Stimulated activated CD4-positive, alpha-beta T cell treated with anti-CD3 and anti-CD28 coated beads, Interleukin-1b, Interleukin-23, amount 100 ng/mL, for 24 hours (primary cell): Measurements from ENCODE around the gene SAMSN1.
"Not testable (repeated sequence)": the region's sequence is repeated elsewhere in the genome, so short reads cannot be mapped to it uniquely, and the experiment has no call there.

ENCODE experiments used
- DNase-seq, 4 experiments: peaks; one replicate each; pipeline ENCODE4 v3.0.0-alpha.2; 2020; ENCODE audit warnings: low read depth in 4 of 4, low spot score in 1 of 4

SAMSN1 gene

DNA sequence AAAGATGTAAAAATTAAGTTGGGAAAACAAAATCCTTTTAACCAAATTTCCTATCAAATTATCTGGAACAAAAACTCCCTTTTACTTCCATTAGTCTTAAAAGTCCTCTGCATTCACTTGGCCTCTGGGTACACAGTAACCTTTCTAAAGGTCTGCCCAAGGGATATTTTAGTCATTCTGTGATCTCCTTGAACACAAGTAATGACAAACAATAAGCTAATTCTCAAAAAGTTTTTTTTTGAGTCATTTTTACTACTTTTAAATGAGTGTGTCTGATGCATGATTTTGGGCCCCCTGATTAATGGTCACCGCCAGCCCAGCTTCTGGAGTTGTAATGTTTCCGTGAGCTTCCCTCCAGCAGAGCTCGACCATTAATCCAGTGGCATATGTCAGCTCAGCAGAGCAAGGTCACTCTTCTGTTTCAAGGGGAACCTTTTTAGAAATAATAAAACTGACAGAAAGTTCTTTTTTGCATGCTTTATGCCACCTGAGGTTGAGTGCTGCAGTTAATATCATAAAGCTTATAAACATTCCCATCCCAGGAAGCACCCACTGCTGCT is 14.3 kb downstream of the SAMSN1 start:
- no peak for DNase-seq

DNA sequence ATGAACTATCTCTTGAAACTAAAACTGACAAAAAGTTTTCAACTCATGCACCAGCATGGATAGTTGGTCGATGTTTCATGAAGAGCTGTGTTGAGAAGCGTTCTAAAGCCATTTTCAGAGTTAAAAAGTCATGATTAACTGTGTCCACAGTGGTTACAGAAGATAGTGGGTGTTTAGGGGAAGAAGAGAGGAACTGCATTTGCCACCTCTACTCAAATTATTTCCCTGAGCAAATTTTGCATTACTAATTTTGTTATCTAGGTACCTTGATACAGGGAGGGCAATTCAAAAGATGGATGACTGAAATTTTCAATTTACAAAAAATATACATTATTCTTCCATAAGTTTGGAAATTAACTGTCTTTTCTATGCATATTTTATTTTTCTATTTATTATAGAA is 15.5 kb downstream of the SAMSN1 start:
- DNase-seq: no peak

DNA sequence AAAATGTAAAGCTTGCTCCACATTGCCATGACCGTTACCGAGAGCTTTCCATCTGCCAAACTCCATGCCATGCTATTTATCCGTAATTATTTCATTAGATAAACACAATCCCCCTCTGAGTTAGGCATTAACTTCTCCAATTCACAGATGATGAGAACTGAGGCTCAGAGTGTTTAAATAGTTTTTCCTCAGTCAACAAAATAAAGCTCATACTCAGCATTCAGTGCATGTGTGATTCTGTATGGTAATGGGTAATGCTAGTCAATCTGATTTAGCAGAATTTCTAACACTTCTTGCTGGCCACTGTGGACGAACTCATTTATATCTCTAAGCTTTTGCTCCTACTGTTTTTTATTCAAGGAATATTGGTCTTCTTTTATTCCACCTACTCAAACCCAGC is 17.3 kb downstream of the SAMSN1 start:
- DNase-seq: no peak

DNA sequence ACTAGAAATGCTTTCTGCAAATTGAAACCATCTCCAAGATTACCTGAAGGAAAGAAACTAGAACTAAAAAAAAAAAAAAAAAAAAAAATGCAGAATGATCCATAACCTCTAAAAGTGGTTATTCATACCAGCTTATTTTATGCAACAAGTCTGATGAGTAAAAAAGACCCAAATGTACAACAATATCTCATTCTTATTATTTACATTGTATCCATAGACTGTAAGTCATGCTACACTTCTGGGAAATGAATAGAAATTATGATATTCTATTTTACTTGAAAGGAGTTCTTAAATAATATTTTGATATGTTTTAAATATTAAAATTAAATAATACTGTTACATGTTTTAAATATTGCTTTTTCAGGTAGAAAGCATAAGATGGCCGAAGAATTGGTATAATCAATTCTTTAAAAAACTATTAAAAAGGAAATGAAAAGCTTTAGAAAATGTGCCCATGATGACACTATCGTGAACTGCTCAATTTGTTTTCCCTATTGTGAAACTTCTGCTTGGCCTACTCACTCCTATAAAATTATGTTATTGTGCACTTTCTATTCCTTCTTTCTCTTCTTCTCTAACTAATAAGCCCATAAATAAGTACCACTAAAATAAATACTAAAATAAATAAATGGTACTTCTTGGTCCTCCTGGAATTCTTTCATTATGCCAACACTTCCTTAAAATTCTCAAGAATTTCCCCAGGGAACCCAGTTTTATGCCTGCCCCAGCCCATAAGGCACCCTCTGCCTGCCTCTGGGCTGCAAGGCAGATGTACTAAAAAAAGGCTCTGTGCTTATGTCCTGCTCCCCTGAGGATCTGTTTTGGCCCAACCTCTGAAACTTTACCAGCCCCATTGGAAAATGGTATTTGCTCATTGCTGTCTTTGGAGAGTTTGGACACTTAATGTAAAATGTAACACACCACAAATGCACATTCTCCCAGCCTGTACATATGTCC is 18.1 kb downstream of the SAMSN1 start:
- no peak for DNase-seq

DNA sequence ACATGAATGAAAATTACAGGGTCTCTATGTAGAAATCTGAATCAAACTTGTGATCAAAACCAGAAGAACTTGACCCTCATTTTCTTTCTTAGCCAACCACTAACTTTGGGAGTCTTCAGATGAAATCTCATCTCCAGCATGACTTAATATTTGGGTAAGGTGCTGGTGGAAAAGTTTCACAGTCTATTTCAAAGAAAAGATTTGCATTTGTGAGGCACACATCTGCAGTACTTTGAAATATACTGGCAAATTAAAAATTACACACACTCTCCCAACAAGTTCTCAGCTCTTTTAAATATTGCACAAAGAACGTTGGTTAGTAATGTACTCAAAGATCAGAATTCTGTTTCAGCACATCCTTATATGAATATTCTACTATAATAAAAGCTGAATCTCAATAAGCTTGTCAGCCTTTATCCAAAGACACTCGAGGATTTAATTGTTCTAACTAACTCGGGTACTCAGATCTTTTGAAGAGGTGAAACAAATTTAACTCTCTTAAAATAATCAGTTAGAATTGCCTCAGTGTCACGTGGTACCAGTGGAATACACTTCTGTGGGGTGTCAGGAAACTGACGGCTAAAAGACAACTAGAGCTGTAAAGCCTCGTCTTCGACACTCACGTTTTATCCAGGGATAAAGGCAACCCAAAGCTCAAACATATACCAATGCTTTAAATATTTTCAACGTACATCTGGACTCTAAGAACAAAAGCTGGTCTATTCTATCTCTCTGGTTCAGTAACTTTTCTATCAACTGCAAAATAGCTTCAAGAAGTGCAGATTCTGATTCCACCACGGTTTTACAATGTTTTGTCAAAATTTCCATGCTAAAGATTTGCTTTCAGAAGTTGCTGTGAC is 19.0 kb downstream of the SAMSN1 start:
- no peak for DNase-seq

DNA sequence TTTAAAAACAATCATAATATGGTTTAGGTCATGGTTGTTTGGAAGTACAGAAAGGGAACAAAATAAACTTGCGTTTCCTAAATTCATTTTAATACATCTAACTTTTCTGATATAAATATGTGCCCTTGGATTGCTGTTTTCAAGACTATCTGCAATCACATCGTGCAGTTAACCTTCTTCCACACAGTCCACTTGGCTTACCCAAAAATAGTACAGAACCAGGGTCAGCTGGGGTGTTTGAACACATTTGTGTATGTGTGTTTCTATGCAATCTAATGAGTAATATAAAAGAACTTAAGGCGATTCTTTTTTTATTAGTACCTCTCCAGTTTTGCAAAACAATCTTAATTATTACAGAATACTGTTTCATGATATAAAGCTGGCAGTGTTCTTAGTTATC is 19.9 kb downstream of the SAMSN1 start:
- no peak for DNase-seq

DNA sequence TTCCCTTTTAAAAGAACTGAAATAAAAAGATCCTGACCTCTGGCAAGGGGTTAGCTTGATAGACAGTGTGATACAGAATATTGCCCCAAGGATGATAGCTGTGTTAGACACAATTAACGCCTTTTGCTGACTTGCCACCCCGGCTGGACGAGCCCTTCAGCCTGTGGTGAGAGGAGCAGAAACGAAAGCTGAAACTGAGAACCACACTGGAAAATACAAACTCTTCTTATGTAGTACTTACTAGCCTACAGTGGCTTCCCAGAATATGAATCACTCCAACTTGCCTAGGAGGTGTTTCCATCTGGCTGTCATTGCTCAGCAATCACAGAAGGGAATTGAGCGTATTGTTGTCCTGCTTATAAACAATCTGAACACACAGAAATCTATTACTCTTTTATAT is 22.9 kb downstream of the SAMSN1 start:
- DNase-seq: peak in 1 of 4 experiments; percentile 29

DNA sequence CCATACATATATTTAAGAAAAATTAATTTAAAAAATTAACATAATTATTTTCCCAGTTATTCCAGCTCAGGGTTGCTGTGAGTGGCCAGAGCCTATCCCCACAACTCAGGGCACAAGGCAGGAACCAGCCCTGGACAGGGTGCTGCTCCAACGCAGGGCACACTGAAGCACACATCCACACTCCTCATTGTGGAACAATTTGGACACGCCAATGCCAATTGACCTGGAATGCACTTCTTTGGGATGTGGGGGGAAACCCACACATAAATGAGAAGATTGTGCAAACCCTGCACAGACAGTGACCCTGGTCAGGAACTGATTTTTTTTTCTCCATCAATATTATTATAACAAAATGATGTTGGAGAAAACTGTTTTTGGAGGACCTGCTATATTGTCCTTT is 23.4 kb downstream of the SAMSN1 start:
- DNase-seq: no peak

DNA sequence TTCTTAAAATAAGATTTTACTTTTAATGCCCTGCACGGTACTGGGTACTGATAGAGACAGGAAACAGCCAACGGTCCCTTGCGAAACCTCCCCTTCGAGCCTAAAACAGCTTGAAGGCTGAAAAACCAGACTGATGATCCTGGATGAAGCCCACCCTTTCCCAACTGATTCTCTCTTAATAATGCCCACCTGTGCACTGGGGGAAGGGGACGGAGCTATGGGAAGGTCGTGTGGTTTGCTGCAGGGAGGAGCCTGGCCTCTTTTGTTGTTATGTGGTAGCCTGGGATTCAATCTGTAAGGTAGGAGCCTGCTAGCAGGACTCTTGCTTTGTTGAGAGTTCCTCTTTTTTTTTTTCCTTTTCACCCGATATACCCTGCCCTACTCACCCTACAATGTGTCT is 25.6 kb downstream of the SAMSN1 start:
- no peak for DNase-seq

DNA sequence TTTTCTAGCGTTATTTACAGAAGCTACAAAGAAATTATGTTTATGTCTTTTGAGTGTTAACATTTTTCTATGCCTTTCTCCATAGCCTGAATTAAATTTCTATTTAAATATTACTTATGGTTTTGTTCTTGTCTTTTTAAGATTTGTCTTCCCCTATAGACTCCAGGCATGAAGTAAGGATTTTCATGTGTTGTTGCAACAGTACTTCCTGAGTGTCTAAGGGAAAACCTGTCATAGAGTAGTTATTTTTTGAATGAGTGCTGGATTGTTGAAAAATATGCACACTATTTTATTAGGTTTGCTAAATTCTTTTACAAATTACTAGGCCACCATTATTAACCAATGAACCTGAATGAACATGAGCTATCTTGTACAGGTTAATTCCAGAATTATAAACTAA is 27.1 kb downstream of the SAMSN1 start:
- no peak for DNase-seq

DNA sequence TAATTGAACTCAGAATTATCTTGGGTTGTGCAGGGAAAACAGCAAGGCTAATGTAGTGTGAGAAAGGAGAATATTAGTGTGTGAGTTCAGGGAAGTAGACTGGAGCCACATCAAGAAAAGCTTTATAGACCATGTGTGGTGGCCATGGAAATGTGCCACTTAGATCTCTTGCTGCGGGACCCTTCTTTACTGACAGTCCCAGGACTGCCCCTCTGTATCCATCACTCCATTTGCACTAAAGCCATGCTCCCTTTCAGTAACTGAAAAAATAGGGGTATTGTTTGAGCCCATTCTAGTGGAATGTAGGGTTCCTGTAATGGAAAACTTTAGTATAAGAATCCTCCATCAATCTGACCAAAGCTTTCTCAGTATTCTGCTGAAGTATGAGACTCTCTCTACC is 32.3 kb downstream of the SAMSN1 start:
- no peak for DNase-seq

DNA sequence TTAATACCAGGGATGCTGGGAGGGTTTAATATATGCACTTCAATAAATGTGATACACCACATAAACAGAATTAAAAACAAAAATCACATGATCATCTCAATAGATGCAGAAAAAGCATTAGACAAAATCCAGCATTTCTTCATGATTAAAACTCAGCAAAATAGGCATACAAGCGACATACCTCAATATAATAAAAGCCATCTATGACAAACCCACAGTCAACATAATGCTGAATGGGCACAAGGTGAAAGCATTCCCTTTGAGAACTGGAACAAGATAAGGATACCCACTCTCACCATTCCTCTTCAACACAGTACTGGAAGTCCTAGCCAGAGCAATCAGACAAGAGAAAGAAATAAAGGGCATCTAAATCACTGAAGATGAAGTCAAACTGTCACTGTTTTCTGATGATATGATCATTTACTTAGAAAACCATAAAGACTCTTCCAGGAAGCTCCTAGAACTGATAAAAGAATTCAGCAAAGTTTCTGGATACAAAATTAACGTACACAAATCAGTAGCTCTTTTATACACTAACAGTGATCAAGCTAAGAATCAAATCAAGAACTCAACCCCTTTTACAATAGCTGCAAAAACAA is 39.2 kb downstream of the SAMSN1 start:
- not testable (repeated sequence) for DNase-seq

DNA sequence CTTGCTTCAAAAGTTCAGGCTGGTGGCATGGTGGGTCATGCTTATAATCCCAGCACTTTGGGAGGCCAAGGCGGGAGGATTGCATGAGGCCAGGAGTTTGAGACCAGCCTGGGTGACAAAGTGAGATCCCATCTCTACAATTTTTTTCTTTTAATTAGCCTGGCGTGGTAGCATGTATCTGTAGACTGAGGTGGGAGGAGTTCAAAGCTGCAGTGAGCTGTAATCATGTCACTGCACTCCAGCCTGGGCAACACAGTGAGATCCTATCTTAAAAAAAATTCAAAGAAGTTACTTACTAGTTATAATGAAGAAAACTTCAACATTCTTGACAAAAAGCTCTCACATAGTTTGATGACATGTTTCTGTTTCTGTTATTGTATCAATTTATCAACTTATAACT is 45.2 kb downstream of the SAMSN1 start:
- no peak for DNase-seq

DNA sequence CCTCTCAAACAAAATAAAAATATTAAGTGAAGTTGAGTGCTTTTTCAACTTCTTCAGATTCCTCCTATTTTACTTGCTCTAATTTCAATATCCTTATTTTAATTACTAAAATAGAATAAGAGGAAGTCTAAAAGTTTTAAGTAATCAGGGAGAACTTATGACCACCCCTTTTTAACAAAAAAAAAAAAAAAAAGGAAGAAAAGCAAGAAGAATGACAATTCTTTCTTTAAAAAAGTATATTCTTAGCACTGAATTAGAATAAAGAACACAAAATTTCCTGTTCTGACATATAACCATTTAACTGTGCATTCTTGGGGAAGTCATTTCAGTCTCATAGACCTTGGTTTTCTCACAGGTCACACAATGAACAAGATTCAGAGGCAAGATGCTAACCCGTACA is 46.8 kb downstream of the SAMSN1 start:
- DNase-seq: no peak

DNA sequence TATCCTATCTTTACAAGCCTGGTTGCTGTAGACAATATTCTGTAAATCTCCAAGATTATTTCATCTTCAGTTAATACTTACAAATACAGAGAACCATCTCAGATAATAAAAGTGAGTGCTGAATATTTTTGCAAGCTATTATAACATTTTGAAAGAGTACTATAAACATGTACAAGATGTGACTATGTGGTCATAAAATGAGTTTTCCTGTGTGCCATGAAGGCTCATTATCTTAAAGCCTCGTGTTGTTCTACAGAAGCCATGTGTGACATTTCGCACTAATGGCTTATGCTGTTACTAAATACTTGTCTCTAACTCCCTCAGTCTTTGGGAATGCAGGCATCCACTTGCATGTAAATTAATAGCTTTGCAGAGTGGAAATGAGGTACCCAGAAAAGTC is 48.3 kb downstream of the SAMSN1 start:
- DNase-seq: no peak

DNA sequence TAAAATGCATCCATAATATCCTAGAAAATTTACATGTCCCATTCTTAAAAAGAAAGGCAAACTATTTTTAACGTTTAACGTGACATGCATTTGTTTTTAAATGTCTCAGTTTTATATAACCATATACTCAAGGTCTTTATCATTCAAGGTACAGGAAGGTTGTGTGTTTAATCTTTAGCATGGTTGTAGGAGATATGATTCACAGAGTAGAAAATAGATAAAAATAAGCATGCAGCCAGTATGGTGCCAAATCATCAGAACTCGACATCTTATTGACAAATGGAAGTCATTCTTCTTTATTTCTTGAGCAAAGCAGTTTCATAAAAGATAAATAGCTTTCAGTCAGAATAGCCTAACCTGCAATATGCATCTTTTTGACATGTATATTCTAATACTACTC is 51.0 kb downstream of the SAMSN1 start:
- DNase-seq: no peak

DNA sequence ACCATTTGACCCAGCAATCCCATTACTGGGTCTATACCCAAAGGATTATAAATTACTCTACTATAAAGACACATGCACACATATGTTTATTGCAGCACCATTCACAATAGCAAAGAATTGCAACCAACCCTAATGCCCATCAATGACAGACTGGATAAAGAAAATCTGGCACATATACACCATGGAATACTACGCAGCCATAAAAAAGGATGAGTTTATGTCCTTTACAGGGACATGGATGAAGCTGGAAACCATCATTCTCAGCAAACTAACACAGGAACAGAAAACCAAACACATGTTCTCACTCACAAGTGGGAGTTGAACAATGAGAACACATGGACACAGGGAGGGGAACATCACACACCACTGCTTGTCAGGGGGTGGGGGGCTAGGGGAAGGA is 51.9 kb downstream of the SAMSN1 start:
- not testable (repeated sequence) for DNase-seq

DNA sequence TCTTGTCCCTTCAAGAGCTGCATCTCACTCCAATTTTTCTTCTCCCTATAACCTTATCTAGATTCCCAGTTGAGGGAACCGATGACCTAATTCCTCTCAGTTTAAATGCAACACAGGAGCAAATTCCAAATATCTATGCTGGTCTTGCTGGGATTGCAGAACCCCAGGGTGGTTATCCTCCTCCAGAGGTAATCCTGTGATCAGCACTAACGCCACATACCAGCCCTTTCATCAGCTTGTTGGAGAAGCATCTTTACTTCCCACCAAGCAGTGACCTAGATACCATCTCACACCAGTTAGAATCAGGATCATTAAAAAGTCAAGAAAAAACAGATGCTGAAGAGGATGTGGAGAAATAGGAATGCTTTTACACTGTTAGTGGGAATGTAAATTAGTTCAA is 52.4 kb downstream of the SAMSN1 start:
- DNase-seq: no peak

DNA sequence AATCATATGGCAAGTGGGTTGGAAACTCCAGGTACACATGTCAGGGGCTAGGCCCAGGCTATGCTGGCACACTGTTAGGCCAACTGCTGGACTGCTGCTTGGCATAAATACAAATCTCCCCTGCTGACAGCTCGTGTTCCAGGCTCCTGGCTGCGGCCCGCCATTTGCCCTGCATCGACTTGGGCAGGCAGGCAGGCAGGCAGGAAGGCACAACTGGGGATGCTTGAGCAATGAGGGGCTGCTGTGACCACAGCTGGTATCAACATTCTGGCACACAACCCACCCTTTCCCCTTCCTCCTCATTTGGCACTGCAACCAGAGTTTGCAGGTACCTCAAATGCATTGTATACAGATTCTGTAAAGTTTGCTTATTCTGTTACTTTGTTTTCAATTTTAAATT is 53.2 kb downstream of the SAMSN1 start:
- no peak for DNase-seq

DNA sequence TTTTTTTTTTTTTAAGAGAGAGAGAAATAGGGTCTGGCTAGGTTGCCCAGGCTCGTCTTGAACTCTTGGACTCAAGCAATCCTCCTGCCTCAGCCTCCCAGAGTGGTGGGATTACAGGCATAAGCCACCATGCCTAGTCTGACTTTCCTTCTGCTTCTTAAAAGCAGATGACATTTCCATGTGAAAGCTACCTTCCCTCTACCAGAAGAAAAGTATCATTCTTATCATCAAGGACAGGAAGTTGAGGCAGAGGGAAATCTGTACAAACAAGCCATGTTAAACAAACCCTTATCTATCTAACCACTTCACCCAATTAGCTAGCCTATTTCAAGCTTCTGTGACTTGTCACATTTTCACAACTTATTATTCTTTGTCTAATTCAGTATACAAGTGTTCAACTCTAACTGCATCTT is 54.8 kb downstream of the SAMSN1 start:
- DNase-seq: no peak

DNA sequence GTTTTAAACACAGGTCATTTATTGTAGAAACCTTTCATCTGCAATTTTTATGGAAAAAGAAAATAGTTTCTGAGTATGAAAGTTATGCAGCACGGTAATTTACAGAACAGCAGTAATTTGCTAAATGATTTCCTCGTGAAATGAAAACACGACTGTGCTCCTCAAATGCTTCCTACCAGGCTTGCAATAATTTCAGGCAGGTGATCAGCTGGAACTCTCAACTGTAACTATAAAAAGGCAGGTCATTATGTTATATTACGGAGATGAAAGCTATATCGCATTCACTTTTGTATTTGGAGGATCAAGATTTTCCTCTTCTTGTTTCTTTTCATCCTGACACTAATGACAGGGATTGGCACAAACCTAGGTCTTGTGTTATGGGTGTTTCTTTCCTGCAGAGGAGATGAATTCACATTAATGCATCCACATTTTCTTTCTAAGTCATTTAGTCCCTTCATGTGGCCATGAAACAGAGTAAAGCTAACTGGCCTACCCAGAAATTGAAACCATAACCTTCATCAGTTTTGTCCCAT is 57.4 kb downstream of the SAMSN1 start:
- DNase-seq: no peak
